GM21576 (cell line): ENCODE measurements around the gene CDON.
"Not testable (repeated sequence)": the region's sequence is repeated elsewhere in the genome, so short reads cannot be mapped to it uniquely, and the experiment has no call there.

ENCODE experiments used
- ATAC-seq: cut with Tn5 transposase; IDR thresholded peaks from one replicate; pipeline ENCODE4 v1.9.1; 2021; ENCODE audit warnings: mild to moderate bottlenecking, moderate library complexity; ENCODE audit not compliant: unreplicated experiment

Gene CDON

DNA sequence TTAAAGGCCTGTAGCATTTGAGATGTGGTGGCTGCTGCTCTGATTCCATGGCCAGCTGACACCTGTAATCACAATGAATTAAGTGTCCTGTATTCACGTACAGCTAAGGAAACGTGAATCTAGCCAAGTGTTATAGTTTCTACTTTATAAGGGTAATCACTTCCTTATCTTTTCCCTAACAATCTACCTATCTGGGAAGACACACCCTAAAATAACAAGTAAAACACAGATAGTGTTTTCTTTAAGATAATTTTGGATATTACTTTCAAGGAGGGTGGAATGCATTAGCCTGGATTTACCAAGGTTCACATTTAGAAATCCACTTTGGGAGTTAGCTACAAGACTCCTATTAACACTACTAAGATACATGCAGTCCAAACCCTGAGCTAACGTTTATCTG, 11.5 kb downstream of the CDON start:
- ATAC-seq = no peak

DNA sequence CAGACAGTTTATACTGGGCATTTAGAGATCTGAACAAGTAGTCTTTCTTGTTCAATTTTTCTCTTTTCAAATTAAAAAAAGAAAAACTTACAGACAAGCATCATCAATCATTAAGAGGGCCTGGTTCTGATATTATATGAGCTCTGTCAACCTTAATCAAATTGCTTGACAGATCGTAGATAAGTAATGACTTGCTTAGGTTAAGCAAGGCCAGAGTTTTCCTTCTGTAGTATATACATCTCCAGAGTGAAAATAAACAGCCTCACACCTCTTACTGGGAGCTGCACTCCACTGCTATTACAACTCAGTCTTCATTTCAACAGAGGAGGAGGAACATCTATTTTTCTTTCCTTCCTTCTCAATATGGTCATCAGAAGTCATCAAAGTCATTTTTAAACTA, 13.5 kb downstream of the CDON start:
- no peak for ATAC-seq

DNA sequence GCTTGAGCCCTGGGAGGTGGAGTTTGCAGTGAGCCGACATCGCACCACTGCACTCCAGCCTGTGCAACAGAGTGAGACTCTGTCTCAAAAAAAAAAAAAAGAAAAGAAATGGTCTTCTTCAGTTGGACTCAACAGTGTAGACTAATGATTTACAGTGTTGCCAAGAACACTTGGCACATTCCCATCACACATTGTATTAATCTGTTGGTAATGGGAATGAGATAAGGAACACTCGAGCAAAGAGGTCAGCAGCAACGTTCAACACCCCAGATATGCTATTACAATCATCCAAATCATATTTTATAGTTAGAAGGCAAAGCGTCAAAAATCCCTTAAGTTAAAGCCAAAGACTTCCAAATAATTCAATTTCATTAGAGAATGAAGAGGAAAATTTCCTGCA, 14.5 kb downstream of the CDON start:
- no peak for ATAC-seq

DNA sequence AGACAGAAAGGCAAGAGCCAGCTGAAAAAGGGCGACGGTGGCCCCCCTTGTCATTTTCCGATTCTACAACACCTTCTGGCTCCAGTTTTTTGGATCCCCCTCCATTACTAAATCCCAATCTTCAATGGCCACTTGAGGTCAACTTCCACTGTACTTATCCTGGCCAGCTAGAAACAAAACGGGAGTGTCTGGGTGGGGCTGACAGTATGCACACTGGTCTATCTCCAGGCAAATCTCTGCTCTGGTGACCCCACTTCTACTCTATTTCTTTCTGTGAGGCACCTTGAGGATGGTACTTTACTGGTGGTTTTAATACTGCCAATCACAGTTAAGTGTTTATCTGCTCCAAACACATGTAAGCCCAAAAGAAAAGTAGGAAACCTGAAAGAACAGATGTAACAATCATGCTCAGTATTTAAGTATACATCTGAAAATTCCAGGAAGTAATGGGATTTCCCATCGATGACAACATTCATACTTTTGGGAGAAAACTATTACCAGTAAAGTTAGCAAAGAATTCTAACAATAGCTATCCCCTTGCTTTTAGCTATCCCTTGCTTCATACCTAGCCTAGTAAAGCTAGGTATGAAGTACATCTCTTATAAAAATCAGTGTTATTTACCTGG, 16.0 kb downstream of the CDON start:
- no peak for ATAC-seq

DNA sequence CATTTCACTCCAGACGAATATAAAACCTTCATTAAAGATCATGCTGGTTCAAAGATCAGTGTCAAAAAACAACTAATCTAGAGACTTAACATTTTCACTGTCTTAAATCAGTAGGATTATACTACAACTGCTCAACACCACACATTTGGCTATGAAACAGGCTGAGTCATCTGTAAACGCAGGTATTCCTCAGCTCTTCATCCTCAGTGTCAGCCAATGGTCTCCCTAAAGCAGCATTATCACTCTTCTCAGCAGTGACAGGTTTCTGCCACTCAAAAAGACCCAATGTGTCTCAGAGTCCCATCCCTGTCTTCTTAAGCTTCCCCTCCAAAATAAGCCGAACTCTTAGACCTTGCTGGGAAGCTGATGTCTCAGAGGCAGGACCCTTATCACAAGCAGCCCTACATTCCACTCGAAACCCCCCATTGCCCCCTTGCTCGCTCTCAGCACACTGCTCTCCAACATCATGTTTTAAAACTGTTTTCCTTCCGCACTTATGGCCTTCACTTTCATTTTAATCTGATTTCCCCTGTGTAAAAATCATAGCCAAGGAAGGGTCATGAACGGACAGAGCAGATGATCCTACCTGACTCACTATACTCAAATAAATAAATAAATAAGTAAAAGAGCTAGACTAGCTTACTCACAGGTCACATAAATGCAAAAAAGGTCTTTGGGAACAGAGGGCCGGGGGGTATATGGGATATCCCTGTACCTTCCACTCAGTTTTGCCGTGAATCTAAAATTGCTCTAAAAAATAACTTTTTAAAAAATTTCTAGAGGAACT, 23.0 kb downstream of the CDON start:
- no peak for ATAC-seq

DNA sequence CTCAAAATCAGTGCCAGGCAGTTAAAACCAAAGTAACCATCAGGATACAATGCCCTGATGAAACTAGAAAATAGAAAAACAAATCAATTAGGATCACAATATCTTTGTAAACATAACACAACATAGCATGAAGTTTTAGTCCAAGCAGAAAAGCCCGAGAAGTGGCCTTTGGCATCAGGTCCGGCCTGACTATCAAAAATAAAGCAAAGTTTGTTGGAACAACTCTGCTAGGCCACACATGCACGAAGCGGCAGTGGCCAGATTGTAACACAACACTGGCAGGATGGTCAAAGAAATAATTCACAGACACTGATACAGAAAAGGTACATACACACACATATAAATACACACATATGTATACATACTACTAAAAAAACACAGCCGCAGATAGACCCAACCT, 26.9 kb downstream of the CDON start:
- no peak for ATAC-seq

DNA sequence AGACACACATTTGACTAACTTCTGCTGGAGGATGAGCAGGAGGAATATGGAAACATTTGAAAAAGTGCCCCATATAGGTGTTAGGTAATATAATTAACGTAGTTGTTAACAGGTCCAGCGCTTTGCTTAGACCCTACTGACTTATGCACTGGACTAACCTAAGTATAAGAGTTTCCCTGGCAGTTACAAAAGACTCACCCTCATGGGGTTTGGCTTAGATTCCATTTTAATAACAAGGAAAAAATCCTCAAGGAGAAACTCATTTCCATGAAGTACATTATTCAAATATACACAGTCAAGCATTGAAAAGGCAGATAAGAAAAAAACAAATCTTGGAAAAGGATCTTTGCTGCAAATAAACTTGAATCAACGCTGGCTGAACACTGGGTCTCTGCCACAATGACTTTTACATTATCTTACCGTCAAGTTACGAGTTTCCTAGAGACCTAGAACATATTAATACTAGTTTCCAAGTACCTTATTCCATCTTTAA, 27.7 kb downstream of the CDON start:
- no peak for ATAC-seq

DNA sequence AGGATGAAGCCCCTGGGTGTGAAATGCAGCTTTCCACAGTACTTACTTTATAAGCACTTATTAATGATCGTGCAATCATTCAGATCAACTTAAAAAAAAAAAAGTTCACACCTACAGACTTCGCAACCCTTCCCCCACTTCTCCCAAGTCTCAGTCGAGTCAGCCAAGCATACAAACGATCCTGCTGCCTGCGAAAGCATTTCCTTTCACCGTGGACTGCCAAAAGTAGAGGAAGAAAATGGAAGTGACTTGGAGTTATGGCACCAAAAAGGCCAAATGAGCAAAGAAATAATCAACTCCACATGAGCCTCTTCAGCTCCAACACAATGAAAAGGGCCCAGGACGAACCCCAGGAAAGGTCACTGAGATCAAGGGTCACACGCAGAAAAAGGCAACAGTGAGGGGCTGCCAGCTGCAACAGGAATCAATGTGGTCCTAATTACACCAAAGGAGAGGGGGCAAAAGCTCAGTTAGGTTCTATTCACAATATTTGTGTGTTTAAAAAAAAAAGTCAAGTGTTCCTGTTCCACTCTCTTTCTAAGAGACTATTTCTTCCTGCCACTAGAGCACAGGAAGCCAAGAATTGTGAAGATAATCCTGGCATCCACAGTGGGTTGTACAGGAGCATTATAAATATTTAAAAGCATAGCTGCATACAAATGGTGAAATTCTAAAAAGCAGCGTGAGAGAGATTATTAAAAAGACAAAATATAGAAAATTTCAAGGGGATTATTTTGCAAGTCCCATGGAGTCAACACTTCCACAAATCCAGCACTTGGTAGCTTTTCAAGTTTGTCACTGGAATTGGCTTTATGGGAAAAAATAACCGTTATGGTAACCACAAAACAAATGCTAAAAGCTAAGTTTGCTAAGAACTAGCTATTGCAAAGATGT, 28.4 kb downstream of the CDON start:
- ATAC-seq = no peak

DNA sequence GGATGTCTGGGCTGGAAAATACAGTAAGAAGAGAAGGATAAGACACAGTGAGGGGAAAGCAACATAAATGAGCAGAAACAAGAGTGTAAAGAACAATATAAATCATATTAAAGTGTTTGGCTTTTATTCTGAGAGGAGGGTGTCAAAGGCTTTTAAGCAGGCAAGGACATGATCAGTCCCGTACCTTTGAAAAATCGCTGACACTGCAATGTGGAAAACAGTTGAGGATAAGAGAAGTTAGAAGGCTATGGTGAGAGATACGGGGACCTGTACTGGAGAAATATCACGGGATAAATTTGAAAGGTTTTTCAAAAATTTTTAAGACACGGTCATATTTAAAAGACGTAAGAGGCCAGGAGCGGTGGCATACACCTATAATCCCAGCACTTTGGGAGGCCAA, 30.3 kb downstream of the CDON start:
- no peak for ATAC-seq

DNA sequence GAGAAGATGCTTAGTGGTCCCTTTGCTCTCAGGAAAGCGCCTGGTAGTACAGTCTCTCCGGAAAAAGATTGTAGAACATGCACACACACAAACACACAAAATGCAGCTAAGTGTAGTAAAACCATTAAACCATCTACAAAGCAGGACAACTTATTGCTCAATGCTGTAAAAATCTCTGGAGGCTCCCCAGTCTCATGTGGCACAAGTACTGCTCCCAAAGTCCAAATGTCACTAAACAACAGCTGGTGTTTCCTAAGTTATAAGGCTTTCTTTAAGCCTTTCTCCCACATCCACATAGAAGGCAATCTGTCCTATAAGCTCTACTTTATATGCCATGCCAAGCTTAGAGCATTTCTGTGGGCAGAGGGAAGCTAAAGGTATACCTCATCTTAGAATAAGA, 32.9 kb downstream of the CDON start:
- ATAC-seq = no peak

DNA sequence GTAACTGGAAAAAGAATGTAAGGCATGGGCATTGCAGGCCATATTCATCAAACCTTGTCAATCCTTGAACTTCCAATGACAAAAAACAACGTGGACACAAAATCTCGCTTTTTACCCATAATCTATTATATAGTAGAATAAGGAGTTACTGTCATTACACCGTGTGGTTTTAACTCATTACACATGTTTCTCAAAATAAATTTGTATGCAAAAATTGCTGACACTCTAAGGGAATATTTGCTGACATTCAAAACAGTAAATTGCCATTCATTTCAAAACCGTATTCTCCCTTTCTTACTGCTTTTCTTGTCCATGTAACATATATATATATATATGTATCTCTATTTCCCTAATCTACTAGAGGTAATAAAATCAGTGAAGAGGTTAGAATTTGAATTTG, 33.4 kb downstream of the CDON start:
- ATAC-seq = no peak

DNA sequence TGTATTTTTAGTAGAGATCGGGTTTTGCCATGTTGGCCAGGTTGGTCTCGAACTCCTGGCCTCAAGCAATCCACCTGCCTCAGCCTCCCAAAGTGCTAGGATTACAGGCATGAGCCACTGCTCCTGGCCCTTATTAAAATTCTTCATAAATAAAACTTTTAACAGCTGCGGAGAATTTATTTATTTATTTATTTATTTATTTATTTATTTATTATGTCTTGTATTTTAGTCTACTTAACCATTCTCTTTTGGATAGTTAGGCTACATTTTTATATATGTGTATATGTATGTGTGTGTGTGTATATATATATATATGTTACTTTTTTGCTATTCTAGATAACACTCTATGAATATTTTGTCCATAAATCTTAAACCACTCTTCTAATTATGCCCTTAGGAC, 34.1 kb downstream of the CDON start:
- ATAC-seq = not testable (repeated sequence)

DNA sequence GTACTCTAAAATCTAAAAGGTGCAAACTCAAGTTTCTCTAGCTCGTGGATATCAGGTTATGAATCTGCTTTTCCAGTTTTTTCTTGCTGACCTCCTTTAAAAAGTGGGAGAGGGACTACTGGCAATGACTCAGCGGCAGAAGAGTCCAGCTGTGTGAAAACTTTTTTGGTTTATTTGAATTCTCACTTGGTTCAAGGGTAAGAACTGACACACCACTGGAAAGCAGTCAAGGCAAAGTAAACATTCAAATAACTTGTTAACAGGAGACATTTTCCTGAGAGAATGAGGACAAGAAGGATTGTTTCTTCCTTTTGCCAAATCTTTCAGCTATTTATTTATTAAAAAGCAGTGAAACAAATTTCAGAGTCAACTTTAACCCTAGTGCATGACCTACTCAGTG, 36.1 kb downstream of the CDON start:
- ATAC-seq = no peak

DNA sequence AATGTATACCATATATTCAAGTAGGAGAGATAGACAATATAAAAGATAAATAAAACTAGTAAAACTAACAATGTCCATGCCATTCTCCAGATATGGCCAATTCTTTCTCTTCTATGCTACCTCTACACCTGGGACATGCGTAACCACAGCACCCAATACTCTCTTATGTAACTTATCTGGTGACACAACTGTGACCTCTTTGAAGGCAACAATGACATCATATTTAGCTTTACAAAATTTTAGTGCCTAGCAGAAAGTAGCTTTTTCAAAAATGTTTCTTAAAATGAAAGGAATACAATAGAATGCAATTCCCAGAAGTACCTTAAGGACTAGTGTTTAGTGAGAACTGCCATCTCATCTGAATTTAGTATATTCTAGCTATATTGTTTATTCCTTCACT, 36.8 kb downstream of the CDON start:
- no peak for ATAC-seq

DNA sequence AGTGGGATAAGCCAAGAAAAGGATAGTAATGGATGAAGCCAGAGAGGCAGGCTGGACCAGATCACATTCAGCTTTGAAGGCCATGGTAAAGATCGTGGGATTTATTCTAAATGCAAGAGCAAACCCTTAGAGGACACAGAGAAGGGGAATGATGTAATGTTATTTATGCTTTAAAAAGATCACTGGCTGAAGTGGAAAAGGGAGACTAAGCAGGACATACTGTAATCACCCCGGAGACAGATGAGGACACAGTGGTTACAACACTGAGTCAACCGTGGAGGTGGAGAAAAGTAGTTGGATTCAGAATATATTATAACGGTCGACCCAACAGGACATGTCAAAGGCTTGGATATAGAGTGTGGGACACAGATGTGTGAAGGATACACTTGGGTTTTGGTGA, 38.5 kb downstream of the CDON start:
- no peak for ATAC-seq

DNA sequence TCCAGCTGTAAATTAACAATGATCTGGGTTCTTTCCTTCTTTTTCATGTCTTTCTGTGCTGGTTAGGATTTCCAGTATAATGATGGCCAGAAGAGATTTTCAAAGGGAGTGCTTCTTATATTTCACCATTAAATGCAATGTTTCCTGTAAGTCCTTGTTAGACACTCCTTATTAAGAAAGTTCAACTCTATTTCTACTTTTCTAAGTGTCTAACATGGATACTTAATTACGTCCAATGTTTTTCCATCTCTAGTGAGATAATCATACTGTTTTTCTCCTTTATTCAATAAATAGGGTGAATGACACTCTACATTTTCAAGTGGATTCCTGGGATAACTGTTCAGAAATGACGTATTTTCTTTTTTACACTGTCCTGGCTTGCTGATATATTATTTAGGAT, 49.8 kb downstream of the CDON start:
- ATAC-seq = no peak

DNA sequence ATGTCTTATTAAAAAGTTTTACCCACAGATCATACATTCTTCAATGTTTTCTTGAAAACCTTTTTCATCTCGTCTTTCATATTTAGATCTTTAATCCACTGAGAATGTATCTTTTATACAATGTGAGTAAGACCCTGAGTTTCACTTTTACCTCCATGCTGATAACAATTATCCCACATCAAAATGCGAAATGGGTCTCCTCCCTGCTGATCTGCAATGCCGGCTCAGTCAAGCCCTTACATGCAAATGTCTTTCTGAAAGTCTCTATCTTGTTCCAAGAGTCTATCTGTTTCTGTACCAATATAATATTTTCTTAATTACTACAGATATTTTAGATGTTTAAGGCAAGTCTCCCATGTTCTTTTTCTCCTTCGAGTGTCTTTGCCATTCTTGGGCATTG, 50.9 kb downstream of the CDON start:
- no peak for ATAC-seq

DNA sequence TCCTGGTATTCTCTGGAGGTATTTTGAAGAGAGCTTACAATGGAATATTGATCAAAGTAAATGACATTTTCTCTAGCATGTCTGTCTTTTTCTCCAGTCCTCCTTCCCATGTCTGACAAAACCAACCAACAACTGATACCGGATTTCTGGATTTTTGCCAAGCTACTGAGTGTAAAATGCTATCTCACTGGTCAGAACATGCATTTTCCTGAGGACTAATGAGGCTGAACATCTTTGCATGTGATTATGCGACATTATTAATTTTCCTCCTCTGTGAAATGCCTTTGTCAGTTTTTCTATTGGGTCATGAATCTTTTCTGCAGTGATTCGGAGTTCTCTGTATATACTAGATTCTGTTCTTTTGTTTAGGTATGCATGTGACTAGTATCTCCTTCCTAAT, 51.4 kb downstream of the CDON start:
- ATAC-seq = no peak

DNA sequence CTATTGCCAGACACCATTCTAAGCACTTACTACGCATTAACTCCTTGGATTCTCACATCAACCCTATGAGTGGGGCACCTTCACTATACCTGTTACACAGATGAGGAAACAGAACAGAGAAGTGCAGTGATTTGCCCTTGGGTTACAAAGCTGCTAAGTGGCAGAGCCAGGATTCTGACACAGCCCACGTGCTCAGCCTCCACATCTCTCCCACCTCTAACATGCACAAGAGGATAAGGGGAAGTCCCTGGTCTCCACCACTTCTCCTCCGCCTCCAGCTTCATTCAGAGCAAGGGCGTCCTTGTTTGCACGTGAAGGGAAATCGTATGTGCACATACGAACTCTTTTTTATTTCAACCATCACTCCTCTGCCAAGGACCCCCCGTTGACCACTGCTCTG, 53.7 kb downstream of the CDON start:
- no peak for ATAC-seq

DNA sequence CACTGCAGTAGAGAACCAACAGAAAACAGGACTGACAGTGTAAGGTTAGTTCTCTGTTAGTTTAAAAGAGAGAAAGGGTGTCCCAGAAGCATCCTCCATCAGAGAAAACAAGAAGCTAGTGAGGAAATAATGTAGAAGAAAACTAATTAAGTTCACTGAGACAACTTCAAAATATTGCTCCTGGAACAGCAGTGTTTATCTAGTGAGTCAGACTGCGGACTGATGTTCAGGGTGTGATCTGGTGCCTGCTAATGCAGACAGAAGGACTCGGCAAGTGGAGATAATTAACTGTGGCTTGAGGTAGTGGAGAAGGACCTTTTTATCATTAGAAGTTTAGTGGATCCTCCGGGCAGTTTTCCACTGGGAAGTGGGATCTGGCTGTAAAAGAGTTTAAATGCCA, 55.4 kb downstream of the CDON start:
- ATAC-seq = no peak

DNA sequence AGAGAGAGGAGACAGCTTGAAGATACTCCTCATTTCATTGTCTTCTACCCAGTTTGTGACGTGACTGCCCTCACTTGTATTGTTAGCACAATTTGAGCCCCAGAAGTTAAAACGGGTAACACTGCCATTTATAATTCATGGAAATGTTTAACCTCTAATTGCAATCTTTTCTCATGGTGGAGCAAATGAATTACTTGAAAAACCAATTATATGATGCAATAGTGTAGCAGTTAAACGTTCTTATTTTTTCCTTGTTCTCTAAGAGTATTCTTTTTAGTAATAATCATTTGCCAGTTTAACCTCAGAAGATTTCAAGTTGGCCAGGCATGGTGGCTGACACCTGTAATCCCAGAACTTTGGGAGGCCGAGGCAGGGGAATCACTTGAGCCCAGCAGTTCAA, 56.6 kb downstream of the CDON start:
- no peak for ATAC-seq

DNA sequence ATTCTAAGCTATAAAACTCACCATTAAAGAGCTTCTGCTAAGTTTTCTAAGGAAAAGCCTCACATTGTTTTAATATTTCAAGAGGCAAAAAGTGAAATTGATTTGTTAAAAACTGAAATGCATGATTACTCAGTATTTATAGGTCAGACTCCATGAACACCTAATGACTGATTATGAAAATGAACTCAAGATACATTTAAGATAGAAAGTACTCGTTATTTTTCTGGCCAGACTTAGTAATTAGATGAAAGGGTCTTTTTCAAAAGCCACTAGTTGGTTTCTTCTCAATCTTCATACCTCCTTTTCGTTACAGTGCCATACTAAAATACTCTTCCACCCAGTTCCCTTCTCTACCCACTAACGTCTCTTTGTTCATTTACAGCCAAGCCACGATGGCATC, 60.5 kb downstream of the CDON start:
- no peak for ATAC-seq
